ENCODE measurements around the gene CSNK2A1.

DNA sequence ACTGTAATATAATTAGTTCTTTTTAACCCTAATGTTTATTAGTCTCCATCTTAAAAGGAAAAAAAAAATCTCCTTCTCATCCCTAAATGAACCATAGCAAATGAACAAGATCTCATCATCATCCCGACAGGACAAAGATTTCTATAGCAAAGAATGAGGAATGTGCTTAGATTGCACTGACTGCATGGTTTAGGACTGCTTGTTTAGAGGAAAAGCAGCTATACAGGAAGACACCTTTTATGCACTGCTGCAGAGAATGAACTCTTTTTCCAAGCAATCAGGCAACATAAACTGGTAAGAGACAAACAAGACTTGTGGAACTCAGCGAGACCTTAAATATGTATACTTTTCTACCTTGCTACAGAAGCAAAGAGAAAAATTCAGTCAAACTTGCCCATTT lies 26.8 kb downstream of the CSNK2A1 start:
- TF ChIP-seq EZH2 (IDR thresholded peaks at IDR 0.05) (no peak), POLR2AphosphoS5 (IDR thresholded peaks at IDR 0.05; ENCODE audit: borderline replicate concordance, low read depth, low read length) (no peak)

Measured in SK-N-MC (cell line).